Measurements from ENCODE around the gene ERMARD. TPM values are rescaled to one million over a fixed set of nuclear protein-coding genes. Genes with fewer than 3 reads are reported as not detected.

The ERMARD gene
- polyA plus RNA-seq, 2 donors, result 18.4 to 49.9 TPM

DNA sequence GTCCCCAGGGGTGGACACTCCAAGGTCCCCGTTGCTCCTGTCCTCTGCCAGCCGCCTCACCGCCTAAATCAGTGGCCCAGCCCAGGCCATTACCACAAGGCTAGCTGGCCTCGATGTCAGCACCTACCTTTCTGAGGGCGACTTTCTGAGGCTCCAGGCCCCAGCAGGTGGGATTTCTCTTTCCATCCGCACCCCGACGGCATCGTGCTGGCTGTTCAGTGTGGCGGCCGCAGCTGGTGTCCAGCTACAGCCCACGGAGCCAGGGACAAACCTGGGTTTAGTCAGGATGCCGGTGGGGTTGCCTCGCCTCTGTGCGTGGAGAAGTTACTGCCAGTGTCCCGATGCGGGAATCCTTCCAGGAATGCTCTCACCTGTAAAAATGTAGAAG, 60.8 kb downstream of the ERMARD start:
- Histone ChIP-seq H3K36me3 (ENCODE audit: control insufficient read depth in 2 of 2, insufficient read depth in 2 of 2, low read length in 1 of 2) (no peaks in the 10 kb centered on the region), H3K4me3 (ENCODE audit: low read depth in 1 of 2, low read length in 2 of 2) (no peak overlapping the region), H3K4me1 (ENCODE audit: control insufficient read depth in 2 of 2, insufficient read depth in 2 of 2, low read length in 1 of 2) (no peaks in the 10 kb centered on the region), H3K9me3 (ENCODE audit: control insufficient read depth in 2 of 2, insufficient read depth in 1 of 2, low read depth in 1 of 2, low read length in 1 of 2) (peaks cover 0 to 3% of the 10 kb centered on the region in 2 donors), H3K27ac (ENCODE audit: low read depth in 2 of 2, low read length in 1 of 2) (no peak overlapping the region), H3K27me3 (ENCODE audit: control insufficient read depth in 1 of 2, insufficient read depth in 2 of 2, low read length in 2 of 2) (no peaks in the 10 kb centered on the region)
- 92% methylated on average over 17 of the region's 17 CpGs for WGBS, 2 donors

DNA sequence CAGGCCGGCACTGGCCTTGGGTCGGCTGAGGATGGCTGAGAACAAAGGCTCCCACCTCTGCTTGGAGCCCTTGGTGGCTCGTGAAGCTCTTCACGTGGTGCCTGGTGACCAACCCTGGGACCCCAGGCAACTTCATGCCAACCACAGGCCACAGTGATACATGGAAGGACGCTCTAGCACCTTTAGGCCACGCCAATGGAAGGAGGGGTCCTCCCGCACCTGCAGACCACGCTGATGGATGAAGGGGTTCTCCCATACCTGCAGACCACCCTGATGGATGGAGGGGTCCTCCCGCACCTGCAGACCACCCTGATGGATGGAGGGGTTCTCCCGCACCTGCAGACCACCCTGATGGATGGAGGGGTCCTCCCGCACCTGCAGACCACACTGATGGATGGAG, 62.5 kb downstream of the ERMARD start:
- WGBS, 2 donors, result 91 to 94% methylated on average over 11 of the region's 11 CpGs
- Histone ChIP-seq H3K36me3 (ENCODE audit: control insufficient read depth in 2 of 2, insufficient read depth in 2 of 2, low read length in 1 of 2) (no peaks in the 10 kb centered on the region), H3K4me3 (ENCODE audit: low read depth in 1 of 2, low read length in 2 of 2) (no peak overlapping the region), H3K4me1 (ENCODE audit: control insufficient read depth in 2 of 2, insufficient read depth in 2 of 2, low read length in 1 of 2) (no peaks in the 10 kb centered on the region), H3K27ac (ENCODE audit: low read depth in 2 of 2, low read length in 1 of 2) (no peak overlapping the region), H3K27me3 (ENCODE audit: control insufficient read depth in 1 of 2, insufficient read depth in 2 of 2, low read length in 2 of 2) (no peaks in the 10 kb centered on the region), H3K9me3 (ENCODE audit: control insufficient read depth in 2 of 2, insufficient read depth in 1 of 2, low read depth in 1 of 2, low read length in 1 of 2) (peaks cover 0 to 3% of the 10 kb centered on the region in 2 donors)

DNA sequence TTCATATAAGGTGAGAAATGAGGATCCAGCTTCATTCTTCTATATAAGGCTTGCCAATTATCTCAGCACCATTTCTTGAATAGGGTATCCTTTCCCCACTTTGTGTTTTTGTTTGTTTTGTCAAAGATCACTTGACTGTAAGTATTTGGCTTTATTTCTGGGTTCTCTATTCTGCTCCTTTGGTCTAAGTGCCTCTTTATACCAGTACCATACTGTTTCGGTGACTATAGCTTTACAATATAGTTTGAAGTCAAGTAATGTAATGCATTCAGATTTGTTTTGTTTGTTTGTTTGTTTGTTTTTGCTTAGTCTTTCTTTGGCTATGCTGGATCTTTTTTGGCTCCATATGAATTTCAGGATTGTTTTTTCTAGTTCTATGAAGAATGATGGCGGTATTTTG, 64.6 kb downstream of the ERMARD start:
- H3K27me3 ChIP-seq (ENCODE audit: control insufficient read depth in 1 of 2, insufficient read depth in 2 of 2, low read length in 2 of 2), result no peaks in the 10 kb centered on the region
- no peak overlapping the region for H3K27ac ChIP-seq (ENCODE audit: low read depth in 2 of 2, low read length in 1 of 2)
- peaks cover 0 to 3% of the 10 kb centered on the region in 2 donors for H3K9me3 ChIP-seq (ENCODE audit: control insufficient read depth in 2 of 2, insufficient read depth in 1 of 2, low read depth in 1 of 2, low read length in 1 of 2)
- 92 to 93% methylated on average over 2 of the region's 2 CpGs for WGBS, 2 donors
- H3K4me3 ChIP-seq (ENCODE audit: low read depth in 1 of 2, low read length in 2 of 2), result no peak overlapping the region
- H3K4me1 ChIP-seq (ENCODE audit: control insufficient read depth in 2 of 2, insufficient read depth in 2 of 2, low read length in 1 of 2), result no peaks in the 10 kb centered on the region
- no peaks in the 10 kb centered on the region for H3K36me3 ChIP-seq (ENCODE audit: control insufficient read depth in 2 of 2, insufficient read depth in 2 of 2, low read length in 1 of 2)

DNA sequence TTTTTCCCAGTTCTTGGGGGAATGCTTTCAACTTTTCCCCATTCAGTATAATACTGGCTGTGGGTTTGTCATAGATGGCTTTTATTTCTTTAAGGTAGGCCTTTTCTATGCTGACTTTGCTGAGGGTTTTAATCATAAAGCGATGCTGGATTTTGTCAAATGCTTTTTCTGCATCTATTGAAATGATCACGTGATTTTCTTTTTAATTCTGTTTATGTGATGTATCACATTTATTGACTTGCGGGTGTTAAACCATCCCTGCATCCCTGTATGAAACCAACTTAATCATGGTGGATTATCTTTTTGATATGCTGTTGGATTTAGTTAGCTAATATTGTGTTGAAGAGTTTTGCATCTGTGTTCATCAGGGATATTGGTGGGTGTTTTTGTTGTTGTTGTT, 65.6 kb downstream of the ERMARD start:
- Histone ChIP-seq H3K27me3 (ENCODE audit: control insufficient read depth in 1 of 2, insufficient read depth in 2 of 2, low read length in 2 of 2) (no peaks in the 10 kb centered on the region), H3K9me3 (ENCODE audit: control insufficient read depth in 2 of 2, insufficient read depth in 1 of 2, low read depth in 1 of 2, low read length in 1 of 2) (peaks cover 0 to 3% of the 10 kb centered on the region in 2 donors), H3K4me1 (ENCODE audit: control insufficient read depth in 2 of 2, insufficient read depth in 2 of 2, low read length in 1 of 2) (no peaks in the 10 kb centered on the region), H3K27ac (ENCODE audit: low read depth in 2 of 2, low read length in 1 of 2) (no peak overlapping the region), H3K4me3 (ENCODE audit: low read depth in 1 of 2, low read length in 2 of 2) (no peak overlapping the region), H3K36me3 (ENCODE audit: control insufficient read depth in 2 of 2, insufficient read depth in 2 of 2, low read length in 1 of 2) (no peaks in the 10 kb centered on the region)
- WGBS, 2 donors, result 72 to 81% methylated on average over 3 of the region's 3 CpGs

DNA sequence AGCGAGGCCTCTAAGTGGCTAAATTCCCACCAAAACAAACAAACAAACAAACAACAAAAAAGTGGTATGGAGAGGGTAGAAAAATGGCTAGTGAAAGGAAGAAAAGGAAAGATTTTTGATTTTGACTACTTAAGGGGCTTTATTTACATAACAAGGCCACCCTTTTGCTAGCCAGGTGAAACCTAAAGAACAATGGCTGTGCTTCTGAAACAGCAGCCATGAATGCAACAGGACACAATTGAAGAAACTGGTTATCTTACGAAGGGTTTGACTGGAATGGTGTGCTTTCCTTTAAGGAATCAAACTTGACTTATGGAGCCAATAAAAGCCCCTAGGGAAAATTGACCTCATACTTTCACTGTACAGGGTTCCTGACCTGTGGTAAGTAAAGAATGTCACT, 68.9 kb downstream of the ERMARD start:
- Histone ChIP-seq H3K4me1 (ENCODE audit: control insufficient read depth in 2 of 2, insufficient read depth in 2 of 2, low read length in 1 of 2) (peaks cover 0 to 2% of the 10 kb centered on the region in 2 donors), H3K27ac (ENCODE audit: low read depth in 2 of 2, low read length in 1 of 2) (no peak overlapping the region), H3K36me3 (ENCODE audit: control insufficient read depth in 2 of 2, insufficient read depth in 2 of 2, low read length in 1 of 2) (no peaks in the 10 kb centered on the region), H3K9me3 (ENCODE audit: control insufficient read depth in 2 of 2, insufficient read depth in 1 of 2, low read depth in 1 of 2, low read length in 1 of 2) (no peaks in the 10 kb centered on the region), H3K27me3 (ENCODE audit: control insufficient read depth in 1 of 2, insufficient read depth in 2 of 2, low read length in 2 of 2) (peaks cover 0 to 2% of the 10 kb centered on the region in 2 donors), H3K4me3 (ENCODE audit: low read depth in 1 of 2, low read length in 2 of 2) (no peak overlapping the region)
- 72 to 73% methylated on average over 2 of the region's 2 CpGs for WGBS, 2 donors

DNA sequence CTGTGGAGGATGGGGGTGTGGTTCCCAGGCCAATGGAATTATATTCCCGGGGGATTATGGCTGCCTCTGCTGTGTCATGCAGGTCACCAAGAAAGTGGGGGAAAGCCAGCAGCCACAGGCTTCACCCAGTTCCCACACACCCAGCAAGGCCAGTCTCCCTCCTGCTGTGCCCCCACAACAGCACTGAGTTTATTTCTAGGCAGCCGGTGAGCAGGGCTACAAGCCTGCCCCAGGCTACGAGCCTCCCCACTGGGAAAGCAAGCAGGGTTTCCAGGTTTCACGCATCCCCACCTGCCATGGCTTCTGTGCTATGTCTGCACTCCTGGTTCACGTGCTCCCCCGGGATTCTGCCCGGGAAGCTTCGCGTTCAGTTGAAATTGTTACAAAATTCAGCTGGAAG, 72.6 kb downstream of the ERMARD start:
- no peaks in the 10 kb centered on the region for H3K9me3 ChIP-seq (ENCODE audit: control insufficient read depth in 2 of 2, insufficient read depth in 1 of 2, low read depth in 1 of 2, low read length in 1 of 2)
- H3K27ac ChIP-seq (ENCODE audit: low read depth in 2 of 2, low read length in 1 of 2), result no peak overlapping the region
- WGBS, 2 donors, result 83 to 88% methylated on average over 9 of the region's 9 CpGs
- peaks cover 0 to 2% of the 10 kb centered on the region in 2 donors for H3K27me3 ChIP-seq (ENCODE audit: control insufficient read depth in 1 of 2, insufficient read depth in 2 of 2, low read length in 2 of 2)
- H3K4me1 ChIP-seq (ENCODE audit: control insufficient read depth in 2 of 2, insufficient read depth in 2 of 2, low read length in 1 of 2), result peaks cover 0 to 2% of the 10 kb centered on the region in 2 donors
- H3K4me3 ChIP-seq (ENCODE audit: low read depth in 1 of 2, low read length in 2 of 2), result no peak overlapping the region
- no peaks in the 10 kb centered on the region for H3K36me3 ChIP-seq (ENCODE audit: control insufficient read depth in 2 of 2, insufficient read depth in 2 of 2, low read length in 1 of 2)

DNA sequence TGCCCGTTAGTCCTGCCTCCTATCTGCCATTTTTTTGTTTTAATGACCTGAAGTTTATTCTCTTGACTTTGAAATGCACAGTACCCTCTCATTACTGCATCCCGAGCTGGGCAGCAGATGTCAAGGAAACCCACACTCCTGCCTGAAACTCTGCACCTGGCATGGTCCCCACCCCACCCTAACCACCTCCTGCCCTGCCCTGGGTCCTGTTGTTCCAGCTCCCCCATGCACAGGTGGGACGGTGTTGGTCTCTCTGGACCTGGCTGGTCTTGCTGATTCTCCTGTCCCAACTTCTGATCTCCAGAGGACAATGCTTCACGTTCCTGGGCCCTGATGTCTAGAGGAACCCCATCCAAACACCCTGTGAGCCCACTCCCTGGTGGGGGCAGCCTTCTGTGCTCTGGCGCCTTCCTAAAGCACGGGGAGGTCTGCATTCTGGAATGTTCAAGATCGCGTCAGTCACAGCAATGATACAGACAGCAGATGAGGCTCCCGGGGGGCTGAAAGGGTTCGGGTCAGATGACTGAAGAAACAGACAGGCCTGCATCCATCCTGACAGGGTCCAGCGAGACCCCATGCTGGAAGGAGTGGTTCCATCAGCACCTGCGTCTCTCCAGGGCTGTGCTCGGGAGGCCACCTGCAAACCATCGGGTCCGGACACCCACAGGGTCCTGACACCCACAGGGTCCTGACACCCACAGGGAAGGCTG, 73.6 kb downstream of the ERMARD start:
- Histone ChIP-seq H3K27me3 (ENCODE audit: control insufficient read depth in 1 of 2, insufficient read depth in 2 of 2, low read length in 2 of 2) (peaks cover 0 to 2% of the 10 kb centered on the region in 2 donors), H3K27ac (ENCODE audit: low read depth in 2 of 2, low read length in 1 of 2) (no peak overlapping the region), H3K9me3 (ENCODE audit: control insufficient read depth in 2 of 2, insufficient read depth in 1 of 2, low read depth in 1 of 2, low read length in 1 of 2) (no peaks in the 10 kb centered on the region), H3K4me3 (ENCODE audit: low read depth in 1 of 2, low read length in 2 of 2) (no peak overlapping the region), H3K36me3 (ENCODE audit: control insufficient read depth in 2 of 2, insufficient read depth in 2 of 2, low read length in 1 of 2) (no peaks in the 10 kb centered on the region), H3K4me1 (ENCODE audit: control insufficient read depth in 2 of 2, insufficient read depth in 2 of 2, low read length in 1 of 2) (peaks cover 0 to 2% of the 10 kb centered on the region in 2 donors)
- 89 to 91% methylated on average over 15 of the region's 15 CpGs for WGBS, 2 donors

DNA sequence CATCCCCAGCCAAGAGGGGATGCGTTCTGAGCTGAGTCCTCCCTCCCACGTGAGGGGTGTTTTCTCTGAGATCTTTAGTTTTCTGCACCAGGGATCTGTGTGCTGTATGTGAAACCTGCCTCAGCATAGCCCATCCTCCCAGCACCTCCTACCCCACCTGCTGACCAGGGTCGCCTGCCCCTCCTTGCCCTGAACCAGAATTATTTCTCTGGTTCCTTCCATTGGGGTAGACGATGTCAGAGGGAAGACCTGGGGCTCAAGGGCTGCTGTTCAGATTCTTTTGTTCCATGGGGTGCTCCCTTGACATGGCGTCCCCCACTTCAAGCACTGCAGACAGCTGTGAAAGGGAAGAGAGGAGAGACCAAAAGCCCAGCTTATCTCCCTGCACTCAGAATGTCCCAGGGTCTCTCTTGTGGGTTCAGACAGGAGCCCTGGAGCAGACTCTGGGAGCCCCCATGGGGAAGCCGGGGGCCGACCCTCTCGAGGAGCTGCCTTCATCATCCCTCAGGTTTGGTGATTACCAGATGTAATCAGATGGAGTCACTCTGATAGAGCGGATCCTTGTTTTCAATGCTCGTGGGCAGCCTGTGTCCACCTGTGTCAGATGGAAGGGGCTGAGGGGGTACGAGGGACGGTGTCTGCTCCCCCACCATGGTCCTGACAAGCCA, 74.3 kb downstream of the ERMARD start:
- 85 to 88% methylated on average over 12 of the region's 12 CpGs for WGBS, 2 donors
- Histone ChIP-seq H3K27ac (ENCODE audit: low read depth in 2 of 2, low read length in 1 of 2) (no peak overlapping the region), H3K4me3 (ENCODE audit: low read depth in 1 of 2, low read length in 2 of 2) (no peak overlapping the region), H3K27me3 (ENCODE audit: control insufficient read depth in 1 of 2, insufficient read depth in 2 of 2, low read length in 2 of 2) (peaks cover 0 to 2% of the 10 kb centered on the region in 2 donors), H3K36me3 (ENCODE audit: control insufficient read depth in 2 of 2, insufficient read depth in 2 of 2, low read length in 1 of 2) (no peaks in the 10 kb centered on the region), H3K9me3 (ENCODE audit: control insufficient read depth in 2 of 2, insufficient read depth in 1 of 2, low read depth in 1 of 2, low read length in 1 of 2) (no peaks in the 10 kb centered on the region), H3K4me1 (ENCODE audit: control insufficient read depth in 2 of 2, insufficient read depth in 2 of 2, low read length in 1 of 2) (peaks cover 0 to 2% of the 10 kb centered on the region in 2 donors)

DNA sequence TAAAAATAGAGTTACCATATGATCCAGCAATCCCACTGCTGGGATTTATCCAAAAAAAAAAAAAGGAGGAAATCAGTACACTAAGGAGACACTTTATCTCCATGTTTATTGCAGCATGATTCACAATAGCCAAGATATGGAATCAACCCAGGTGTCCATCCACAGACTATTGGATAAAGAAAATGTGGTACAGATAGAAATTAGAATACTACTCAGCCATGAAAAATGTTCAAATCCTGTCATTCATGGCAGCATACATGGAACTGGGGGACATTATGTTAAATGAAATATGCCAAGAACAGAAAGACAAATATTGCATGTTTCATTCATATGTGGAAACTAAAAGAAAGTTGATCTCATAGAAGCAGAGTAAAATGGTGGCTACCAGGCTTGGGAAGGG, 75.3 kb downstream of the ERMARD start:
- H3K4me1 ChIP-seq (ENCODE audit: control insufficient read depth in 2 of 2, insufficient read depth in 2 of 2, low read length in 1 of 2), result peaks cover 0 to 2% of the 10 kb centered on the region in 2 donors
- H3K27me3 ChIP-seq (ENCODE audit: control insufficient read depth in 1 of 2, insufficient read depth in 2 of 2, low read length in 2 of 2), result peaks cover 0 to 2% of the 10 kb centered on the region in 2 donors
- H3K27ac ChIP-seq (ENCODE audit: low read depth in 2 of 2, low read length in 1 of 2), result no peak overlapping the region
- no peak overlapping the region for H3K4me3 ChIP-seq (ENCODE audit: low read depth in 1 of 2, low read length in 2 of 2)
- no peaks in the 10 kb centered on the region for H3K9me3 ChIP-seq (ENCODE audit: control insufficient read depth in 2 of 2, insufficient read depth in 1 of 2, low read depth in 1 of 2, low read length in 1 of 2)
- no peaks in the 10 kb centered on the region for H3K36me3 ChIP-seq (ENCODE audit: control insufficient read depth in 2 of 2, insufficient read depth in 2 of 2, low read length in 1 of 2)

DNA sequence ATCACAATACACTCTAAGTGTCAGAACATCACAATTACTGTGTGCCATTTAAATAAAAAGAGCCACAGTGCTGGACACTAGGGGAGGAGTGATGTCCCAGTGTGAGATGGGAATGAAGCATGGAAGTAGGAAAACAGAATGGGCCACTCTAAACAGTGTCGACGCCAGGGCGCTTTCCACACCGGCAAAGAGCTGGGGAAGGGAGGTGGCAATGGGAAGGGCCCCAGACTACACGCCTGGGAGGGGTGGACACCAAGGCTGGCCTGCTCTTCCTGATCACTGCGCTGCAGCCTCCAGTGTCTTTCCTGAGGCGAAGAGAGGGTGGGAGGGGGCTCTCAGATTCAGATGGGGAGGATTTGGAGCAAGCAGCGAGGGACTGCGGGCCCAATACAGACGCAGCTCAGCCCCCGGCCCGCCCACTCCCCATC, 75.9 kb downstream of the ERMARD start:
- Histone ChIP-seq H3K4me1 (ENCODE audit: control insufficient read depth in 2 of 2, insufficient read depth in 2 of 2, low read length in 1 of 2) (peaks cover 0 to 2% of the 10 kb centered on the region in 2 donors), H3K9me3 (ENCODE audit: control insufficient read depth in 2 of 2, insufficient read depth in 1 of 2, low read depth in 1 of 2, low read length in 1 of 2) (no peaks in the 10 kb centered on the region), H3K27me3 (ENCODE audit: control insufficient read depth in 1 of 2, insufficient read depth in 2 of 2, low read length in 2 of 2) (peaks cover 0 to 2% of the 10 kb centered on the region in 2 donors), H3K27ac (ENCODE audit: low read depth in 2 of 2, low read length in 1 of 2) (no peak overlapping the region), H3K36me3 (ENCODE audit: control insufficient read depth in 2 of 2, insufficient read depth in 2 of 2, low read length in 1 of 2) (no peaks in the 10 kb centered on the region), H3K4me3 (ENCODE audit: low read depth in 1 of 2, low read length in 2 of 2) (no peak overlapping the region)
- 77 to 82% methylated on average over 12 of the region's 12 CpGs for WGBS, 2 donors
